ENCODE measurements around the gene INPP5A. TPM values are rescaled to one million over a fixed set of nuclear protein-coding genes. Genes with fewer than 3 reads are reported as not detected.

The INPP5A gene
- total and polyA plus RNA-seq, 10 of the 15 experiments (the other 5 are each of a cell fraction or from before 2014, with no cell fraction given): 0.52 to 15.0 (median 6.3) TPM

- intact Hi-C loops (cut with micrococcal nuclease; ENCODE audit: unreplicated experiment): no loop called here
- DNase-seq (ENCODE audit: low read depth, low spot score) (no peak), ATAC-seq (no peak), FAIRE-seq (no peak)
- H3K4me2 ChIP-seq (ENCODE audit: control insufficient read depth, insufficient read depth): no peak overlapping the region
- H3K4me3 ChIP-seq: no peak overlapping the region
- no peaks in the 10 kb centered on the region for H3K79me2 ChIP-seq (ENCODE audit: control insufficient read depth, insufficient read depth, low read length)
- H3K27me3 ChIP-seq (replicated peaks in 1 of 2; ENCODE audit: control insufficient read depth in 2 of 2, insufficient read depth in 2 of 2, low read length in 1 of 2): no peaks in the 10 kb centered on the region
- SMC1A ChIA-PET (ENCODE audit: uncharacterized antibody, unreplicated experiment): no interaction called here
- POLR2A ChIA-PET: no interaction called here
- no peak overlapping the region for H3K9ac ChIP-seq (ENCODE audit: control insufficient read depth, insufficient read depth, low read length)
- WGBS (ENCODE audit: insufficient coverage, insufficient replicate concordance, low lambda C conversion rate, missing lambda C conversion rate): 84% methylated on average over 17 of the region's 17 CpGs
- CTCF ChIA-PET: interaction anchor here (1.3 kb wide), 1 partner anchor 9 kb away, joined by 3 read pairs; no protein-coding TSS in a partner anchor
- BruUV-seq (replicated peaks): no TSS peak
- H4K20me1 ChIP-seq (ENCODE audit: control insufficient read depth, insufficient read depth): no peaks in the 10 kb centered on the region
- RAD21 ChIA-PET (ENCODE audit: unreplicated experiment): no interaction called here
- no peak overlapping the region for H3K27ac ChIP-seq (ENCODE audit: control insufficient read depth, insufficient read depth)
- in situ Hi-C loops (cut with MboI): no loop called here
- no peaks in the 10 kb centered on the region for H3K9me3 ChIP-seq (replicated peaks; ENCODE audit: control insufficient read depth, insufficient read depth, low read length)
- H3K4me1 ChIP-seq (ENCODE audit: control insufficient read depth, insufficient read depth, low read length): no peaks in the 10 kb centered on the region
- H2AFZ ChIP-seq (ENCODE audit: control insufficient read depth, low read depth, low read length): no peak overlapping the region
- no peaks in the 10 kb centered on the region; a peak in 1 of 4 replicates for H3K36me3 ChIP-seq (ENCODE audit: control insufficient read depth in 2 of 2, insufficient read depth in 2 of 2, low read length in 1 of 2)
- TF ChIP-seq RUNX3 (IDR thresholded peaks at IDR 0.05; ENCODE audit: low read length): no peak
- no peak for TF ChIP-seq EZH2 (IDR thresholded peaks at IDR 0.05; ENCODE audit: borderline replicate concordance, control insufficient read depth, low read depth, low read length)
- TF ChIP-seq PRDM15 (CRISPR knock-in tag; IDR thresholded peaks at IDR 0.05): no peak
- no peak for TF ChIP-seq NFYA (IDR thresholded peaks at IDR 0.05; ENCODE audit: borderline replicate concordance, low read depth, low read length)
- no peak for TF ChIP-seq ZBTB11 (CRISPR knock-in tag; IDR thresholded peaks at IDR 0.05)
- TF ChIP-seq SPI1 (IDR thresholded peaks at IDR 0.05; ENCODE audit: borderline replicate concordance, insufficient read depth, low read depth, low read length): no peak
- TF ChIP-seq NFYB (IDR thresholded peaks at IDR 0.05; ENCODE audit: insufficient read depth, low read depth, low read length): no peak
- no peak for TF ChIP-seq ZBTB33 (IDR thresholded peaks at IDR 0.05)
- TF ChIP-seq SIX5 (IDR thresholded peaks at IDR 0.05; ENCODE audit: low read depth, low read length, severe bottlenecking): no peak
- no peak for TF ChIP-seq MYC (IDR thresholded peaks at IDR 0.05; ENCODE audit: insufficient read depth, insufficient read length, insufficient replicate concordance, low read length, severe bottlenecking)
- no peak for TF ChIP-seq NR2F1 (conservative IDR thresholded peaks at IDR 0.05)
Measured at GRCh38 chr10:132676193-132676891, 138.8 kb downstream of the INPP5A start.

Measured in GM12878 (cell line).